GM21619 (cell line): ENCODE results near the gene MLIP.

Experiments
- ATAC-seq: cut with Tn5 transposase; IDR thresholded peaks from one replicate; pipeline ENCODE4 v1.9.1; 2021; ENCODE audit not compliant: unreplicated experiment

Gene MLIP

GRCh38 chr6:54096811-54097210 lies 14.4 kb upstream of the MLIP start:
- no peak for ATAC-seq

DNA sequence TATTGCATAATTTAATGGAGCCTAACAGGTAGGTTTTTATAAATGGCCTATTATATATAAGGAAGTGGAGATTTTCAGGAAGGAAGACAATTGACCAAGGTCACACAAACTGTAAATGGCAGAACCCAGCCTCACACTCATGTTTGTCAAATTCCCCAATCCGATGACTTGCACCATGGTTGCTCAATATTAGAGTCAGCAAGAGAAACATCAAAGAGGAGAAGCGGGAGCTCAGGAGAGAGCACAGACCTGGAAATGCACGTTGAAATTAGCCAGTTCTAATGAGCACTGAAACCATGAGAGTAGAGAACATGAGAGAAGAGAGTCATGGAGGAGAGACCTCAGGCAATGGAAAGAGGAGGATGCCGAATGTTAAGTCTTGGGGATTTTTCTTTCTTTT lies 13.5 kb upstream of the MLIP start:
- no peak for ATAC-seq

DNA sequence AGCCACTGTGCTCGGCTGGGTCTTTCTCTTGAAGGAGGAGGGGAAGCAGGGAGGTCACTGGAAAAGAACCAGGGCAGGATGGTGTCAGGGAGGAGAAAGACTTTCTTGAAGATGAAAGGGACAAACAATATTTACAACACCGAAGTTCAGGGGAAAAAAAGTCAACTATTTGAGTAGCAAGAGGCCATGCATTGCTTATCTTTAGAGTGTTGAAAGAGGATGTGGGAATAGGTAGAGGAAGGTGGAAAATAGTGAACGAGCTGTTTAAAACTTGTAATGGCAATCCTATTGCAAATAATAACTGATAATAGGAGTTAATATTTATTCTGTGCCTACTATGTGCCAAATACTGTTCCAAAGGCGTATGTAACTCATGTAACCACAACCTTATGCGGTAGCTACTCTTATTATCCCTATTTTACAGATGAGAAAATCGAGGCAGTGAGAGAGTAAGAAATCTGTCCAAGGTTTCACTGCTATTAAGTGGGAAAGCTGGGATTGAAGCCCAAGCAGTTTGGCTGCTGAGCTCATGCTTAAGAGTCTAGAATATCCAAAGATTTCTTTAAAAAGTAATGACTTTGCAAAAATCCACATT lies 12.7 kb upstream of the MLIP start:
- ATAC-seq, result no peak

GRCh38 chr6:54099225-54099624 lies 12.0 kb upstream of the MLIP start:
- ATAC-seq, result no peak

DNA sequence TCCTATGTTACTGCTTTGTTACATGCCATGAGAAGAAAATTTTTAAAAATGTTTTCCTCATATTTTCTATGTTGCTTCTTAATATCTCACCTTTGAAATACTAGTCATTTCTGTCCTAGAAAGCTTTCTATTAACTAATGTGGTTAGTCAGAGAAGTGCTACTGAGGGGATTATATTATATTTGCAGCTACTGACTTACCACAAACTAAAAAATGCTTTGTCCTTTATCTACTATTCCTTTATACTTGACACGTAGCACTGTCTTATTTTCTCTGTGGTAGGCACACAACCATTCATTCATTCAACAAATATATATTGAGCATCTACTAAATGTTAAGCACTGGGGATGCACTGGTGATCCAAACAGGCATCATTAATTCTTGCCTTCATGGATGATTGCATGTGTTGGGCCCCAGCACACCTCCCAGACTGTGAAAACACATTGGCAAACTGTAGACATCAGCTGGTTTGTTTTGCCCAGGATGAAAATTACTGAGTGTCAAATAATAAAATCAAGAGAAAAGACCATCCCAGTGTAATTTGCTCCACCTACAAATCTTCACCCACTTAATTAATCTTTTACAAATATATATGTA lies 10.7 kb upstream of the MLIP start:
- peak; percentile 94 for ATAC-seq

DNA sequence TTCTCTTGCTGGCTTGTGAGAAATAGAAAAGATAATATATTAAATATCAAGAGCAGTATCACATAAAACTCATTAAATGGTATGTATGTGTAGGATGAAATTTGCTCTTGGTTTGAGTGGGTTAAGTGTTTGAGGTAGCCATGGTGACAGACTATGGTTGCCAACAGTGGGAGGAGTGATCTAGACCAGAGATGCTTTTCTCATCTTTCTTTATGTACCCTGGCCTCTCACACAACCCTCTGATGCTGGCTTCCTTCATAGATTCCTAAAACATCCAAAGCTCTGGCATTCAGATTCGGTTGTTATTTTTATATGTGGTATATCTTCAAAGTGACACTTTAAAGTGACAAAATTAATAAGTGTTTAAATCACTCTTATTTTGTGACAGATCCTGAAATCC lies 9.0 kb upstream of the MLIP start:
- ATAC-seq, result no peak

DNA sequence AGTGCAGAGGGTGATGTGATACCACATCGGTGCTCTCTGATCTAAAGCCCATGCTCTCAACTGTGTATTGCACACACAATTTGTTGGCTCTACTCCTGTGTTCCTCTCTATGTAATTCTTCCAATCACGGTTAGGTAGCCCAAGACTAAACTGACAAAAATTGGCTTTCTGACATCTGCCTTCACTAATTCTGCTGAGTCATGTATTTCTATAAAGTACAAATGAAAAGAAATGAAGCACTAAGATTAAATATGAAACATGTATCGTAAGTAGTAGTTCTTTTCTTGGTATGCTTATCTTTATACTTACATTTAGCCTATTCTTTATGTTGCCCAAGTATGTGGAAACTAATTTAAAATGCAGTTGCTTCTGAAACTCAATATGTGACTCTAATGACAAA lies 7.7 kb upstream of the MLIP start:
- ATAC-seq, result no peak

GRCh38 chr6:54106727-54107126 lies 4.5 kb upstream of the MLIP start:
- no peak for ATAC-seq

DNA sequence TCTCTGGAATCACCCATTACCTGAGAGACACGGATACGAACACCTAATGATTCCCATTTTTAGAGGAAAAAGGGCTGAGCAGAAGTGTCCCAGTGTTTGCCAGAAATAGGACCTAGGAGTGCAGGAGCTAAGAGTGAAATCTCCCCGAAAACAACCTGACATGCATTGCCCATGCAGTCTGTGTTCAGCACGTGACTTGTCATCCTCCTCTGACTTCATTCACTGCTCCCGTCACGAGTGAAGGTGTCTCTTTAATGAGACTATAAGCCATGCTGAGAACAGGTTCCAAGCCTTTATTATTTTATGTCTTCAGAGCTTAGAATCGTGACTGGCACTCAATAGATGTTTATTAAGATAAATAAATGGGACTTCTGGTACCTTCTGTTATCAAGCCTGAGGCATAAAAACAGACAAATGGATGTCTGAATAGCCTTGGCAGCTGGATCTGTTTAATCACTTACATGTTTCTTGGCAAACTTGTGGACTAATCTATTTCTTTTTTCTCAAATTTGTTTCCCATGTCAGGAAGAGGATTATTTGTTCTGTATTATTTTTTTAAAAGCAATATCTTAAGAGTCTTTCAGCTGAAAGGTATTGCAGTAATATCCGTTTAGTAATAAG lies 3.7 kb upstream of the MLIP start:
- ATAC-seq, result no peak

DNA sequence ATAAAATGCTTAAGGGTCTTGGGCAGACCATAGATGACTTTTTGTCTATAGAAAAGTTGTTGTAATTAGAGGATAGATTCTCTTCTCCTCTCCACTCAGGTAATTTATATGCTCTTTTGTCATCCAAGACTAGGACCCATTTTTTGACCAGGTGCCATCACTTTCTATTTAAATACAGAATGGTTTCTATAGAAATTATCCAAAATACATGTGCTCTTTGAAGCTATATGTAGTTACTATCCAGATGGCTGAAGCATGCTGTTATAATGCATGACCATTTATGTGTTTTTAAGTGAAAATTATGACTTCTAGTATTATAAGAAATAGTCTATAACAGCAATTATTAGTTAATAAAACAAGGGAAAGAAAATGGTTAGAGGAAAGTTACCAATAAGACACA lies 3.0 kb upstream of the MLIP start:
- ATAC-seq, result no peak

DNA sequence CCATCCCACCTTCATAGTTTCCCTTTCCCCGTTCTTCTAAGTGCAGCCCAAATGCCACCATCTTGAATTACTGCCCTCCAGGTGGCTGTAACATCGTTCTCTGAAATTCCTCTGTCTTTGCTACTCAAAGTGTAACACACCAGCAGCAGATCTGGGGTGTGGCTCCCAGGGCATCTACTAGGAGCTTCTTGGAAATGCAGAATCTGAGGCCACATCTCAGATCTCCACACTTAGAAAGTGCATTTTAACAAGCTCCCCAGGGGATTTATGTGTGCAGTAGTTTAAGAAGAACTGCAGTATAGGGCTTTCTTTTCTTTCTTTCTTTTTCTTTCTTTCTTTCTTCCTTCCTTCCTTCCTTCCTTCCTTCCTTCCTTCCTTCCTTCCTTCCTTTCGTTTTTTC lies 1.7 kb upstream of the MLIP start:
- no peak for ATAC-seq

- ATAC-seq, result no peak
Observed at GRCh38 chr6:54112151-54112650, 958 bp downstream of the MLIP start.

DNA sequence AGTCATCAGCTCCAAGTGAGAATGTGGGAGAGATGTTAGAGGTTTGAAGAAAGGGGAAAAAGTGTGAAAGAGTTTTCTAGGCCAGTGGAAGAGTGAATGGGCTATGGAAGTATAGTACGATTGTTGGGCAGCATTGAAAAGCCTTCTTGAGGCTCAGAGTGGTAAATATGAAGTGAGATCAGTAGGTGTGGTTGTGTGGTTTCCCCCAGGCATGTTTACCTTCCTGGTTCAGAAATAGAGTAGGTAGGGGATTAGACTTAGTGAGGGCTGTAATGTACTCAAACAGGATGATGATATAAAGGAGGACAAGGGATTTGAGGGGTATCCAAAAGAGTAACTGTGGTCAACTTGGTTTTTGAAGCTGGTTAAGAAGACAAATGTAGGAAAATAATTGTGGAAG lies 3.7 kb downstream of the MLIP start:
- no peak for ATAC-seq

DNA sequence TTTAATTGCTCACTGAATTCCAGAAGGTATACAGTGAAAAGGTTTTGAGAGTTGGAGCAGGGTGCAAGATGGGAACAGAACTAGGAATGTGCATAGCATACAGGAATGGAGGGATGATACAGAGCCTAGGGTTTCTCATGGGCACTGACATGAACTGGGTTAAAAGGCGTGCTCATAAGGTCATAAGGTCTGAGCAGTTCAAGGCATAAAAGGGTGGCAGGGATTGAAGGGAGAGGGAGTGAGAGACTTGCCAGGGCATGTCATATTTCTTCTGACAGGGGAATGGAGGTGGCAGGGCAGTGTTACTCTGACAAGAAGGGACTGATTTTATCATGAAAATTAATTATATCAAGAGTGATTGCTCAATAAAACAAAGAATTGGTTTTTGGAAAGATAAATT lies 4.7 kb downstream of the MLIP start:
- no peak for ATAC-seq

- ATAC-seq, result no peak
Observed at GRCh38 chr6:54118117-54118516, 6.9 kb downstream of the MLIP start.

- no peak for ATAC-seq
Observed at GRCh38 chr6:54125493-54125892, 14.2 kb downstream of the MLIP start.

DNA sequence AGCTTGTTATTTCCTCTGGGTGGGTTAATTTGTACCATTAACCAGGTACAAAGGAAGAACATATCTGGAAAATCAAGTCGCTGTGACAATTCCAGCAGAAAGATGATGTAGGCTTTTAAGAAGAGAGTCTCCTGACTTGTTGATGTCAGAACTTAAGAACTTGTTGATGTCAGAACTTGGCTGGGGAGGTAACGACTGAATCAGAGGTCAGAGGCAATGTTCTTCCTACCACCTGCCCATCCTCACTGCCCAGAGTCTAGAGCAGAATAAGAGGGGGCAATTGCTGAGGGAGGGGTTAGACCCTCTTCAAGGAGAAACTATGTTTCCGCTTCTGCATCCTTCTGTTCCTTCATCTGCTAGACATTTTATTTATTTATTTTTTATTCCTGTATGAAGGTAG lies 18.9 kb downstream of the MLIP start:
- no peak for ATAC-seq

- ATAC-seq, result peak; percentile 53
Observed at GRCh38 chr6:54132587-54132986, 21.3 kb downstream of the MLIP start.

GRCh38 chr6:54133186-54133585 lies 21.9 kb downstream of the MLIP start:
- no peak for ATAC-seq

DNA sequence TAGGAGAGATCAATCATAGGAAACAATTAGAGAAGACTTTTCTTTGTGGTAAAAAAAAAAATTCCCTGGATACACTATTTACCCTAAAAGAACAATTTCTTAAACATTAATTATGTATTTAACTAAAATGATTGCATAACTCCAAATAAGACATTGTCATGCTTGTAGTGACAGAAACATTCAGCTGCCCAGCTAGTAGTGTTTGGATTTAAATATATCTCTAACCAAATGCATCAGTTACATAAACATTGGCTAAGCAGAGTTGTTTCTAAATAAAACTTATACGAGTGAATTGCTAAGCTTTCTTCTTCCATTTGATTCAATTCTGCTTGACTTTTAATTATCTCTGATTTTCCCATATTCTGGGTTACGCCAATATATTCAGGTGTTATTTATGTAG lies 23.7 kb downstream of the MLIP start:
- no peak for ATAC-seq

GRCh38 chr6:54135665-54136369 lies 24.6 kb downstream of the MLIP start:
- no peak for ATAC-seq

- no peak for ATAC-seq
Observed at GRCh38 chr6:54138795-54139194, 27.6 kb downstream of the MLIP start.
